HFFc6 (cell line): Measurements from ENCODE around the gene GPR146. TPM values are rescaled to one million over a fixed set of nuclear protein-coding genes. Genes with fewer than 3 reads are reported as not detected.

Experiments used
- DNase-seq: peaks from one replicate; pipeline ENCODE4 v3.0.0-alpha.2; 2018
- H3K27ac Mint-ChIP-seq: 2 replicates; pipeline ENCODE4 v1.8.0; 2020; ENCODE audit warnings: mild to moderate bottlenecking, mixed read lengths
- H3K27me3 Mint-ChIP-seq: 2 replicates; pipeline ENCODE4 v1.8.0; 2021; ENCODE audit warnings: mild to moderate bottlenecking, moderate library complexity, mixed read lengths; ENCODE audit not compliant: insufficient read depth
- H3K36me3 Mint-ChIP-seq: 2 replicates; pipeline ENCODE4 v1.8.0; 2021; ENCODE audit warnings: low read depth, mixed read lengths
- H3K4me1 Mint-ChIP-seq: 2 replicates; pipeline ENCODE4 v1.8.0; 2020; ENCODE audit warnings: low read depth, mixed read lengths
- H3K4me3 Mint-ChIP-seq: 2 replicates; pipeline ENCODE4 v1.8.0; 2020; ENCODE audit warnings: mild to moderate bottlenecking, moderate library complexity, mixed read lengths
- H3K9me3 Mint-ChIP-seq: 2 replicates; pipeline ENCODE4 v1.8.0; 2020; ENCODE audit warnings: mild to moderate bottlenecking, mixed read lengths
- CTCF ChIP-seq: fragments of 200-600 bp; sonication (generic); IDR thresholded peaks from 2 replicates; pipeline ENCODE4 v1.5.0; 2021; ENCODE audit warnings: antibody characterized with exemption, mild to moderate bottlenecking
- total RNA-seq, 6 experiments: library from RNA; stranded (reverse); fragmentation: NEBNext Ultra II Directional; extraction: Animal tissue kit (Norgen Biotek cat#: 25700); gene quantifications; 2 replicates in 1 of 6; 3 replicates in 5 of 6; pipeline ENCODE4 v1.2.3, GENCODE V29; 2021

The GPR146 gene
- total RNA-seq, 6 experiments from 2014 or later: 0.26 to 0.92 (median 0.52) TPM

- Mint-ChIP-seq H3K9me3 (no peaks in the 10 kb centered on the region), H3K4me3 (no peak overlapping the region)
- no peak for DNase-seq
Observed at GRCh38 chr7:1091644-1092027, 47.3 kb downstream of the GPR146 start.

GRCh38 chr7:1092161-1092632, 47.9 kb downstream of the GPR146 start:
- DNase-seq: no peak
- Mint-ChIP-seq H3K36me3 (peaks cover 16% of the 10 kb centered on the region), H3K4me3 (no peak overlapping the region), H3K27me3 (no peaks in the 10 kb centered on the region; the same call in none of the 2 replicates), H3K9me3 (no peaks in the 10 kb centered on the region), H3K4me1 (peaks cover 30% of the 10 kb centered on the region), H3K27ac (no peak overlapping the region)
- TF ChIP-seq CTCF: no peak

More at GRCh38 chr7:1091644-1092027, 47.3 kb downstream of the GPR146 start:
- Mint-ChIP-seq H3K4me1 (peaks cover 36% of the 10 kb centered on the region), H3K27me3 (no peaks in the 10 kb centered on the region; the same call in none of the 2 replicates), H3K27ac (no peak overlapping the region; the same call in 1 of the 2 replicates), H3K36me3 (peaks cover 14% of the 10 kb centered on the region)
- no peak for TF ChIP-seq CTCF

GRCh38 chr7:1092806-1093501, 48.6 kb downstream of the GPR146 start:
- Mint-ChIP-seq H3K4me3 (no peak overlapping the region), H3K27me3 (no peaks in the 10 kb centered on the region; the same call in none of the 2 replicates), H3K36me3 (peaks cover 24% of the 10 kb centered on the region), H3K4me1 (peaks cover 22% of the 10 kb centered on the region), H3K9me3 (no peaks in the 10 kb centered on the region), H3K27ac (no peak overlapping the region)
- no peak for DNase-seq
- TF ChIP-seq CTCF: no peak

DNA sequence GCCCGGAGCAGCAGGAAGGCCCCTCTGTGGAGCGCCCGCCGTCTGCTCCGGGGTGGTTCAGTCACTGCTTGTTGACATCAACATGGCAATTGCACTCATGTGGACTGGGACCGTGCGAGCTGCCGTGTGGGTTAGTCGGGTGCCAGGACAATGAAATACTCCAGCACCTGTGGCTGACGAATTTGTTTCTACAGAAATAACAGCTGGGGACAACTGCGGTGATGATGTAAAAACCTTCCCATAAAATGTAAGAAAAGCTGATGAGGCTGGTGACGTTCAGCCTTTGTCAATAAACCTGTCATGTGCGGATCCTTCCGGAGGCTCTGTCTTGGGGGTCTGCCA, 49.1 kb downstream of the GPR146 start:
- Mint-ChIP-seq H3K27me3 (no peaks in the 10 kb centered on the region; the same call in none of the 2 replicates), H3K4me3 (no peak overlapping the region), H3K27ac (no peak overlapping the region), H3K4me1 (peaks cover 17% of the 10 kb centered on the region), H3K9me3 (no peaks in the 10 kb centered on the region), H3K36me3 (peaks cover 29% of the 10 kb centered on the region)
- no peak for DNase-seq
- no peak for TF ChIP-seq CTCF

DNA sequence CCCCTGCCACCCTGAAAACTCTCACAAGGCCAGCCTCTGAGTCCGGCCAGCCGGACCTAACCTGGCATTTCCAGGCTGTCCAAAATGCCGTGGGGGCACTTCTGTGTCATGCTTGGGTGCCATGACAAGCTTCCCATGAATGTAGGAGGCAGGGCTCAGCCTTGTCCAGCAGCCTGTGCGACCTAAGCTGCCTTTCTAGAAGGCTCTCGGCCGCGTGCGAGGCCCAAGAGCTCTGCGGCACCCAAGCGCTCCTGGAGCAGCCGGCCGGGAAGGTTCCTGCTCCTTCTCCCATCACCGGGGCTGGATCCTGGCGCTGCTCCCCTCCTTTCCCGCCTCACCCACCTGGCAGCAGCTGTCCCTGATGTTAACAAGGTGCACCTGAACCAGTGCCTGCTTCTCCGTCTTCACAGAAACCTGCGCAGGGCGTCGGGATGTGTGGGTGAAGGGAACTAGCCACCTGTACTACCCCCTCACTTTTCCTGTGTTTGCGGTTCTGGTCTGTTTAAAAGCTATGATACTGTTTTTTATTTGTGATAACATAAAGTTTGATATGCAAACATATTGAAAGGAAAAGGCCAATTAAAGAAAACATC, 49.7 kb downstream of the GPR146 start:
- peaks cover 12% of the 10 kb centered on the region for H3K4me1 Mint-ChIP-seq
- peaks cover 29% of the 10 kb centered on the region for H3K36me3 Mint-ChIP-seq
- TF ChIP-seq CTCF: no peak
- H3K9me3 Mint-ChIP-seq: no peaks in the 10 kb centered on the region
- no peak for DNase-seq
- no peak overlapping the region for H3K4me3 Mint-ChIP-seq
- H3K27ac Mint-ChIP-seq: no peak overlapping the region
- no peaks in the 10 kb centered on the region; the same call in none of the 2 replicates for H3K27me3 Mint-ChIP-seq
